K562 (cell line): Measurements from ENCODE around the gene LRRC38.

ENCODE experiments used
- EZH2 ChIP-seq: IDR thresholded peaks from 2 replicates; pipeline ENCODE4 v1.6.1; 2012; ENCODE audit warnings: low read depth, mild to moderate bottlenecking, inconsistent platforms, low read length, borderline replicate concordance
- KDM5B ChIP-seq: fragments of 200-600 bp; sonication (generic); IDR thresholded peaks from 2 replicates; pipeline ENCODE4 v1.6.1; 2012; ENCODE audit warnings: low read depth, mild to moderate bottlenecking, moderate library complexity, low read length, control low read depth, inconsistent platforms; ENCODE audit not compliant: insufficient replicate concordance
- NFATC3 ChIP-seq: fragments of 450-650 bp; IDR thresholded peaks from 2 replicates; pipeline ENCODE4 v1.6.1; 2017; ENCODE audit warnings: mild to moderate bottlenecking
- XRCC3 ChIP-seq: fragments of 450-650 bp; IDR thresholded peaks from 2 replicates; pipeline ENCODE4 v1.6.1; 2017; ENCODE audit warnings: mild to moderate bottlenecking, moderate library complexity
- ZNF280B ChIP-seq: fragments of 250-450 bp; sonication (Bioruptor Pico); IDR thresholded peaks from 2 replicates; pipeline ENCODE4 v1.5.1; 2021; ENCODE audit warnings: mild to moderate bottlenecking

GRCh38 chr1:13443335-13443979 is 70.3 kb downstream of the LRRC38 start:
- no peak for TF ChIP-seq KDM5B
- TF ChIP-seq XRCC3, result no peak
- TF ChIP-seq NFATC3, result no peak
- TF ChIP-seq ZNF280B (CRISPR knock-in tag), result no peak
- no peak for TF ChIP-seq EZH2
